GM19240 (cell line): ENCODE results near the gene GPD1.
"Not testable (repeated sequence)": the region's sequence is repeated elsewhere in the genome, so short reads cannot be mapped to it uniquely, and the experiment has no call there.

Experiments
- DNase-seq: peaks from one replicate; pipeline ENCODE4 v3.0.0; 2011; ENCODE audit warnings: low spot score; ENCODE audit not compliant: insufficient read length

The GPD1 gene

DNA sequence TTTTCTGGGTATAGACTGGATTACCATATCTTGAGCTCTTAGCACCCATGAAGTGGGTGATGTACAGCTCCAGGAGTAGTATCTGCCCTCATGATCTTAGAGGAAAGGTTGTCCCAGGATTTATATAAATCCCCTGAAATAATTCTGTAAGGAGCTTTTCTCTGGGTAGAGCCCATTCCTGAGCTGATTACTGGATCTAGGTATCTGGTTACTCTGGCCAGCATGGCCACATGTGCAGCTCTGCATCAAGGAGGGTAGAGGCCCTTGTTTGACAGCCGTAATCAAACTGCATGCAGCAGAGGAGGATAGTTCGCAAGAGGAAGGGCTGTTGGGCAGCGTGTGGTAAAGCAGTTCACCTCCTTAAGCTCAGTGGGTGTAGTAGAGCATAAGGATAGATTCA, 16.7 kb downstream of the GPD1 start:
- DNase-seq, result no peak

DNA sequence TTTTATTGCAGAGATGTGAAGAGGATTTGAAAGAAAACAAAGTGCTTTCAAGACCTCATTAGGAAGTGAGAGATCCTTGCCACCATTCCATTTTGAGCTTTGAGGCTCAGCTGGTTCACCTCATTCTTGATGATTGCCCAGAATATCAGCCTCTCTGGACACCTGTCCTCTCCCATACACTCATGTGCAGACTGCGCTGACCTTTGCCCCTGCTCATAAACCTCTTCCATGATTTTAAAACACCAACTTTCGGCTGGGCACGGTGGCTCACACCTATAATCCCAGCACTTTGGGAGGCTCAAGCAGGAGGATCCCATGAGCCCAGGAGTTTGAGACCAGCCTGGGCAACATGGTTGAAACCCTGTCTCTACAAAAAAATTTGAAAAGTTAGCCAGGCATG, 17.1 kb downstream of the GPD1 start:
- no peak for DNase-seq

DNA sequence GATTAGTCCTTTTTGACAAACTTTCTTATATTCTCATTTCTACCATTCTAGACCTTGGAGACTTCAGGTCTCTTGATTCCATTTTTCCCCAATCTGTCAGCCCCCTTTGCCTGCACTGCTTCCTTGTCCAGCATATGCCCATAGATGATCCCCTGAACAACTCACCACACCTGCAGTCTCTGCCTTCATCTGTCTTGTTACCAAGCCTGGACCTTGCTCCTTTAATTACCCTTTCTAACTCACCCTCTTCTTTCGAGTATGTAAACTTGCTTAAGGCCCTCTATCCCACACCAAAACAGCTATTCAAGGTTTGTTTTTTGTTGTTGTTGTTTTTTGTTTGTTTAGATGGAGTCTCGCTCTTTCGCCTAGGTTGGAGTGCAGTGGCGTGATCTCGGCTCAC, 17.8 kb downstream of the GPD1 start:
- DNase-seq, result no peak

DNA sequence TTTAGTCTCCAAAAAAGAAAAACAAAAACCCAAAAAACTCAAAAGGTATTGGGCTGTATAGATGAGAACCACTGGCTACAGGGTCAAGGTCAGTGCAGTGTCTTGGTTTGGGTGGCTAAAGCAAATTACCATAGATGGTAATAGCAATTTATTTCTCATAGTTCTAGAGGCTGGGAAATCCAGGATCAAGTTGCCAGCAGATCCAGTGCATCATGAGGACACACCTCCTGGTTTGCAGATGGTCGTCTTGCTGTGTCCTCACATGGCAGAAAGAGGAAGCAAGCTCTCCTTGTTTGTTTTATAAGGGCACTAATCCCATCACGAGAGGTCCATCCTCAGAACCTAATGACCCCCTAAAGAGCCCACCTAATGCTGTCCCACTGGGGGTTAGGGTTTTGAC, 19.4 kb downstream of the GPD1 start:
- DNase-seq, result no peak

DNA sequence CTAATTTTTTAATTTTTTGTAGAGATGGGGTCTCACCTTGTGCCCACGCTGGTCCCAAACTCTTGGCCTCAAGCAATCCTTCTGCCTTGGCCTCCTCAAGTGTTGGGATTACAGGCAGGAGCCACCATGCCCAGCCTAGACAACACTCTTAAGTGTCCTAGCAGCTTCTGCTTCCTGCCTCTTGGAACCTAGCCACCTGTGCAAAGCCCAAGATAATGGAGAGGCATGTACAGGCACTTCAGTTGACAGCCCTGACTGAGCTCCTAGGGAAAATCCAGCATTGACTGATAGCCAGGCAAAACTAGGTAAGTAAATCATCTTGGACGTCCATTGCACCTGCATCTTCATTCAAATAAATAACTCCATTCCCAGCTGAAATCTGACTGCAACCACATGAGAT, 23.7 kb downstream of the GPD1 start:
- no peak for DNase-seq

DNA sequence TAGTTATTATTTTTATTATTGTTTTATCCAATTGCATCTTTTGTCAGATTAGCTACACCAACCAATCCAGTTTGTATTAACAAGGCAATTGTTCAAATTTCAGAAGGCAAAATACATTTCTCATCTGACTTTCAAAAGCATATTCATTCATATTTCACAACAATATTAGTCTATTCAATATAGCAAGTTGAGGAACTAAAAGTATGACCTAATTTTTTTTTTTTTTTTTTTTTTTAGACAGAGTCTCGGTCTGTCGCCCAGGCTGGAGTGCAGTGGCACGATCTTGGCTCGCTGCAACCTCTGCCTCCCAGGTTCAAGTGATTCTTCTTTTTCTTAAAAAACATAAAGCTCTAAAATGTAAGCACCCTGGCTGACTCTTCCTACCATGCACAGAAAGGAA, 25.5 kb downstream of the GPD1 start:
- DNase-seq, result no peak

DNA sequence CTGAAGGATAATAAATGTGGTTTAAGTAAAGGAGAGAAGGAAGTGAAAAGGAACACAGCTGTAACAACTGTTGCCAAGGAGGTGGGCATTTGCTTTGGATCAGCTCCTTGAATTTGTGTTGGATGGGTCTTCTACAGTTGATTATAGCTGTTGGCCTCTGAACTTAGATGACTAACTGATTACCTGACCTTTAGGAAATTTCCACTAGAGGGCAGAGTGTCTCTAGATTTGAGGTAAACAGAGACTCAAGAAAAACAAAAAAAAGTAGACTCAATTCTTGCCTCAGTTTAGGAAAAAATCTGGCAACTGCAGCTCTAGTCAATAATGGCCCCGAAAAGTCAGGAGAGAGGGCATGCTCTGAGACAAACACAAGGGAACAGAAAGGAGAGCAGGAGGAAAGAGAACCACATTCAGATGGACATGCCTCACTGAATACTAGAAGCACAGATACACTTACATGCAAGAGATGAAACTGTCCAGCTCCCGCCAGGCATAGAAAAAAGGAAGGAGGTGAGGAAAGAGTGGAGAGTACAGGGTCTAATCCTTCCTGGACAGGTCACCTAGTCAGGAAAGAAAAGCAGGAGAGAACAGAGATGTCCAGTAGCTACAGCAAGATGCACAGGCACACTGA, 28.8 kb downstream of the GPD1 start:
- DNase-seq, result no peak

DNA sequence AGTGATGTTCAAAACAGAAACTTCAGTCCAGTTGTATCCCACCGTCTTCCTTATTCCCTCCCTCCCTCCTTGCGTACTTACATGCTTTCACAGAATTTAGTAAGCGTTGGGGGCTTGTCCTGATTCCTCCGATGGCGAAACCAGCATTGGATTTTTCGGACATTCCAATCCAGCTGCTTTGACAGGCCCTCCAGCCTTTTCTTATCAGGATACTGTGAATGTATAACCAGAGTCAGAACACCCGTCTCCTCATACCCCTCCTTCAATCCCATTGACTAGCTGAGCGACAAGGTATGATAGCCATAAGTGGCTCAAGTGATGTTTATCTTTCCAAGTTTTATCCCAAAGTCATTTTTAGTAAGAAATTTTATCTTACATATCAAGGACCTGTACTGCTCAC, 39.2 kb downstream of the GPD1 start:
- no peak for DNase-seq

DNA sequence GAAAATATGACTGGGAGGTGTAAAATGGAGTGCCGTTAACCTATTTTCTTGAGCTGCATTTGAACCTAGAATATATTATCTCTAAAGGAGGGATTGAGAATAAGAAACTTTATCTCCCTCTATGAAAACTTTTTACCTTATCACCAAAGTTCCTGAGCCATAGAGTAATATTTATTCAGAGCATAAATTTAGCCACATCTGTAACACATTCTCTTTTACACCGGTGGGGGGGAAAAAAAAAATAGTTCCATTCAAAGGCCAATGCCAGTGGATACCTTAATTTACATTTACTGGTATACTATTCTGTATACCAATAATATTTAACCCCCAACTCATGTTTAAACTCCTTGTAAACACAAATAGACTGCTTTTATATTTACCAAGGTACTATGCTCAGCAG, 41.6 kb downstream of the GPD1 start:
- no peak for DNase-seq

DNA sequence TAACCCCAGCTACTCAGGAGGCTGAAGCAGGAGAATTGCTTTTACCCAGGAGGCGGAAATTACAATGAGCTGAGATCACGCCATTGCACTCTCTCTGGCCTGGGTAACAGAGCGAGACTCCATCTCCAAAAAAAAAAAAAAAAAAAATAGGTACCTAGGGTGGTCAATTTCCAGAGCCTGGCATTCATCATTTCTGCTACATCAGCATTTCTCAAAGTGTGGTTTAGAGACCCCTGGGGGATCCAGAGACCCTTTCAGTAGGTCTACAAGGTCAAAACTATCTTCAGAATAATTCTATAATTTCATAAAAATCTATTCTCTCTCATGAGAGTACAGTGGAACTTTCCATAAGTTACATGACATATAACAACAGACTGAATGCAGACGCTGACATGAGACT, 43.5 kb downstream of the GPD1 start:
- no peak for DNase-seq

DNA sequence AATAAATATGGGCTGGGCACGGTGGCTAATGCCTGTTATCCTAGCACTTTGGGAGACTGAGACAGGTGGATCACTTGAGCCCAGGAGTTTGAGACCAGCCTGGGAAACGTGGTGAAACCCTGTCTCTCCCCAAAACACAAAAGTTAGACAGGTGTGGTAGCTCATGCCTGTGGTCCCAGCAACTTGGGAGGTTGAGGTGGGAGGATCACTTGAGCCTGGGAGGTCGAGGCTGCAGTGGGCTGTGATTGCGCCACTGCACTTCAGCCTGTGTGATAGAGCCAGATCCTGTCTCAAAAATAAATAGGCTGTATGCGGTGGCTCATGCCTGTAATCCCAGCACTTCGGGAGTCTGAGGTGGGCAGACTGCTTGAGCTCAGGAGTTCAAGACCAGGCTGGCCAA, 44.2 kb downstream of the GPD1 start:
- DNase-seq, result not testable (repeated sequence)

DNA sequence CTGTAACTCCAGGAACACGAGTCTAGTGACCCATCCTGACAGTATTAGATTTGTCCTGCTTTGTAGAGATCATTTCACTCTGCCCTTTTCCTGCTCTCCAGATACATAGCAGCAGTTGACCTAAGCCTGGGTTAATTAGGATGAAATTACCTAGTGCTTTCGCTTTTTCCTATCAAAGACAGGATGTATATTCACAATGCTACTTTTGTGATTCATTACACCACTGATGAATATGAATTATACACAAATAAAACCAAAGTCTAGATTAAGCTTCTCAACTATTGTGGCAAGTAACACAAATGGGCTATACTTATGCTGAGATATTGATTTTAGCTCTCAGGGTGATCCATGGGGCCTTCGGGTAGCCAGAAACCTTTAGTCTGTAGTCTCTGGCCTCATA, 45.5 kb downstream of the GPD1 start:
- DNase-seq, result no peak

DNA sequence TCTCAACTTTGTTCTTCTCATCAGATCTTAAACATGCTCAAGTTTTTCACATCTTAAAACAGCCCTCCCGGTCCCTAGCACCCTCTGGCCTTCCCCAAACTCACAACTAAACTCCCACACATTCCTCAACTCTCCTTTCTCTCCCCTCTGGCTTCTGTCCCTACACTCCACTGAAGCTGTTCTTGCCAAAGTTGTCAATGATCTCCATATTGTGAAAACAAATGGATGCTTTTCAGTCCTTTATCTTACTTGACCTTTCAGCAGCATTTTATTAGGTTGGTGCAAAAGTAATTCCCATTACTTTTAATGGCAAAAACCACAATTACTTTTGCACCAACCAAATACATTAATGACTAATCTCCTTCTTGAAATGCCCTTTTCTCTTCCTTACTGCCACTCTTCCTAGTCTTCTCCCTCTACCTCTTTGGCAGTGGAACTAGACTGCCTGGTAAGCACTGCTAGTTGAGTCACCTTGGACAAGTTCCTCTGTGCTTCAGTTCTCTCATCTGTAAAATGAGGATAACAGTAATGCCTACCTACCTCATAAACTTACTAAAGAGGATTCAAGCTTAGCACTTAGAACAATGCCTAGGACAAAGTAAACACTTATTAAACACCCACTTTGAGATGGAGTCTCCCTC, 47.4 kb downstream of the GPD1 start:
- DNase-seq, result no peak

DNA sequence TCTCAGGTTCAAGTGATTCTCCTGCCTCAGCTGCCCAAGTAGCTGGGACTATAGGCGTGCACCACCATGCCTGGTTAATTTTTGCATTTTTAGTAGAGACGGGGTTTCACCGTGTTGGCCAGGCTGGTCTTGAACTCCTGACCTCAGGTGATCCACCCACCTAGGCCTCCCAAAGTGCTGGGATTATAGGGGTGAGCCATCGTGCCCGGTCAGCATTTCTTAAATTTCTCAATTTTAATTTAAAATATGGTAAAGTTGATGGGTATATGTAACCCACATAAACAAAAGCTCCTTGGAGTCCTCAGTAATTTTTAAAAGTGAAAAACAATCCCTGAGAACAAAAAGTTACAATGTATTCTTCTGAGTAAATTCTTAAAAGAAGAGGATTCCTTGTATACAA, 51.1 kb downstream of the GPD1 start:
- not testable (repeated sequence) for DNase-seq

DNA sequence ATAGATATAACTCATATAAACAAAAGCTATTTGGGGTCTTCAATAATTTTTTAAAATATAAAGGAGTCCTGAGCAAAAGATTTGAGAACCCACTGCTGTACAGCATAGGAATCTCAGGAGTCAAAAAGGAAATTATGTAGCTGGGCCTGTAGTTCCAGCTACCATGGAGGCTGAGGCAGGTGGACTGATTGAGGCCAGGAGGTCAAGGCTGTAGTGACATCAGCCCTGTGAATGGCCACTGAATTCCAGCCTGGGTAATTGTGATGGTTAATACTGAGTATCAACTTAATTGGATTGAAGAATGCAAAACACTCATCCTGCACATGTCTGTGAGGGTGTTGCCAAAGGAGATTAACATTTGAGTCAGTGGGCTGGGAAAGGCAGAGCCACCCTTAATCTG, 52.8 kb downstream of the GPD1 start:
- DNase-seq, result no peak

DNA sequence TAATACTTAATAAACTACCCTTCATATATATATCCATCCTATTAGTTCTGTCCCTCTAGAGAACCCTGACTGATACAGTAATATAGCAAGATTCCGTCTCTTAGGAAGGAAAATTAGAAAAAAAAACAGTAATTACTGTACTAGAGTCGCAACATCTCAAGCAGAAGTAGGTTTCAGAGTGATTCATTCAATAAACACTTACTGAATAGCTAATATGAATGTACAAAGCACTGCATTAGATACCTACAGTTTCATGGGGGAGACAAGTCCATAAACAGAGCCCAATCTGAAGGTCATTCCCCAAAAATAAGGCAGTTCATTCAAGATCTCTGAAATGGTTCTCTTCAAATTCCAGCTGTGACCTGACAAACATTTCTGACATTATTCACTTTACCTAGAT, 53.5 kb downstream of the GPD1 start:
- DNase-seq, result no peak

DNA sequence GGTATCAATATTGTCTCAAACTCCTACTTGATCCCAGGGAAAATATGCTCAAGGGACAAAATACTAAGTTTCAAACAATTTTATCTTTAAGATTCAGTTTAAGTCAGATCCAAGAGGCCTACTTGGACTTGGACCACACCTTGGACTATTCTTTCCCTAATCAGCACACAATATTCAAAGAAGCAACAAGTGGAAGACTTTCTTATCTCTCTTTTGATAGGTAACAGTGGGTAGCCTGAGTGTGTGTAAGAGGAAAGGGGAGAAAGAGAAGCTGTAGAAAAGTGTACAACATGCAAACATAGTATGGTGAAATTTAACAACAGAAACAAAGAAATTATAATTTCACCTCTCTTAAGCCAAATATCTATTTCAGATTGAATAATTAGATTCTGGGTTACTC, 56.8 kb downstream of the GPD1 start:
- DNase-seq, result no peak
